ENCODE measurements around the gene ULBP1.

GRCh38 chr6:149975400-149975799, 11.7 kb downstream of the ULBP1 start:
- TF ChIP-seq CTCF (IDR thresholded peaks at IDR 0.05) (no peak), EZH2phosphoT487 (IDR thresholded peaks at IDR 0.05) (no peak)

All from neural progenitor cell (in vitro differentiated cells).